ENCODE results near the gene GMDS. TPM values are rescaled to one million over a fixed set of nuclear protein-coding genes. Genes with fewer than 3 reads are reported as not detected.

The GMDS gene
- total RNA-seq, 4 donors from 2014 or later: 8.7 to 23.1 (median 18.4) TPM

DNA sequence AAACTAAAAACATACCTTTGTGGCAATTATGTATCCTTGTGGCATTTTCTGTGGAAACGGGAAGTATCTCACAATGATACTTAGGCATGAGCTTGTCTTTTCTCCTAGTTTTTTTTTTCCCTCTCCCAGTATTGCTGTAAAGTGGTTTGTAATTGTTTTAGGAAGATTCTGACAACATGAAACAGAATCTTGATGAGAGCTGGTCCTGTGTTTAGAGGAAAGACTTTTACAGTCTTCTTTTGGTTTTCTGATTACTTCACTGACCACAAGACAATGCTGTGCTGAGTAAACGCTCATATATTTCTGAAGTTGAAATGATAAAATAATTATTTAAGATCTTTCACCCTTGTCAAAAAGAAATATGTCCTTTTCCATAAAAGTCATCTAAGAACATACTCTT lies 434.5 kb downstream of the GMDS start:
- intact Hi-C loops (cut with DNase I; ENCODE audit: low total_unique reads): no loop called here
- no peak overlapping the region for H3K4me3 ChIP-seq (ENCODE audit: low read depth, poor library complexity, severe bottlenecking)
- TF ChIP-seq, protein P1, sequence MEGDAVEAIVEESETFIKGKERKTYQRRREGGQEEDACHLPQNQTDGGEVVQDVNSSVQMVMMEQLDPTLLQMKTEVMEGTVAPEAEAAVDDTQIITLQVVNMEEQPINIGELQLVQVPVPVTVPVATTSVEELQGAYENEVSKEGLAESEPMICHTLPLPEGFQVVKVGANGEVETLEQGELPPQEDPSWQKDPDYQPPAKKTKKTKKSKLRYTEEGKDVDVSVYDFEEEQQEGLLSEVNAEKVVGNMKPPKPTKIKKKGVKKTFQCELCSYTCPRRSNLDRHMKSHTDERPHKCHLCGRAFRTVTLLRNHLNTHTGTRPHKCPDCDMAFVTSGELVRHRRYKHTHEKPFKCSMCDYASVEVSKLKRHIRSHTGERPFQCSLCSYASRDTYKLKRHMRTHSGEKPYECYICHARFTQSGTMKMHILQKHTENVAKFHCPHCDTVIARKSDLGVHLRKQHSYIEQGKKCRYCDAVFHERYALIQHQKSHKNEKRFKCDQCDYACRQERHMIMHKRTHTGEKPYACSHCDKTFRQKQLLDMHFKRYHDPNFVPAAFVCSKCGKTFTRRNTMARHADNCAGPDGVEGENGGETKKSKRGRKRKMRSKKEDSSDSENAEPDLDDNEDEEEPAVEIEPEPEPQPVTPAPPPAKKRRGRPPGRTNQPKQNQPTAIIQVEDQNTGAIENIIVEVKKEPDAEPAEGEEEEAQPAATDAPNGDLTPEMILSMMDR (IDR thresholded peaks at IDR 0.05): no peak
- no peak for TF ChIP-seq POLR2A (IDR thresholded peaks at IDR 0.05)
- DNase-seq (ENCODE audit: low spot score in 2 of 2): no peak
- 88 to 91% methylated on average over 2 of the region's 2 CpGs for WGBS, 2 donors

DNA sequence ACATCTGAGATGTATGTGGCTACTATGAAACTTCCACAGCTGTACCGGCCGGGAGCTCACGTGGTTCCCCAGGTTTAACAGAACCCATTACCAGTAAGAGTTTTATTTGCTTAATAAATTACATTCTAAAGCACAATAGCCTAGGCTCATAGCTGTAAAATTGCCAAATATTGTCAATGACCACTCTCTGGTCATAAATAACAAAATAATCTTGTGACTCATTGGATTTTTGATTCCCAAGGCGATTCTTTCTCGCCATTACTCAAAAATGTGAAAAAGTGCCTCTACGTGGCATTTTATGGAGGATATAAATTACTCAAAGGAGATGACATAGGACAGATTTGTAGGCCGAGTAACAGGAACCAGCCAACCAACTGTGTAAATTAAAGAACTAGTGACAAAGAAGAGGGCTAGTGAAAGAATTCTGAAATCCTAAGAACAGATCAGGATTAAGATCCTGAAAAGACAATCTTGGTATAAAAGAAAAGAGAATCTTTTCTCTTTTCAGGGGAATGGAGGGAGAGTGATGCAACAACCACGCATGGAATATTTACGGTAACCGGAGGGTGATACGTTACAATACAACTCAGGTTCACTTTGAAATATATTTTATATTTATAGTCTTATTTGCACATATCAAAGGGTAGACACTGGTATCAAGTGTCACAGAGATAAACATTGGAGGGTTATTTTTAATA lies 436.0 kb downstream of the GMDS start:
- H3K4me3 ChIP-seq (ENCODE audit: low read depth, poor library complexity, severe bottlenecking): no peak overlapping the region
- WGBS, 2 donors: 91 to 94% methylated on average over 11 of the region's 11 CpGs
- no peak for TF ChIP-seq POLR2A (IDR thresholded peaks at IDR 0.05)
- TF ChIP-seq, protein P1 (IDR thresholded peaks at IDR 0.05): no peak
- DNase-seq (ENCODE audit: low spot score in 2 of 2): no peak
- intact Hi-C loops (cut with DNase I; ENCODE audit: low total_unique reads): no loop called here

DNA sequence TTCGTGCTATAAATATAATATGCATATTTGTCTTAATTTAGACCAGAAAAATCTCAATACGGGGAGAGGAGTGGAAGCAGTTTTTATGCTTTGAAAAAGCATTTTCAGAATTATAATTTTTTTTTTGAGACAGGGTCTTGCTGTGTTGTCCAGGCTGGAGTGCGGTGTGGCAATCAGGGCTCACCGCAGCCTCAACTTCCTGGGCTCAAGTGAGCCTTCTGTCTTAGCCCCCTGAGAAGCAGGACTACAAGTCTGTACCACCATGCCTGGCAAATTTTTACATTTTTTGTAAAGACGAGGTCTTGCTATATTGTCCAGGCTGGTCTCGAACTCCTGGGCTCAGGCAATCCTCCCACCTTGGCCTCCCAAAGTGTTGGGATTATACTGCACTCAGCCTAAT lies 438.5 kb downstream of the GMDS start:
- TF ChIP-seq, protein P1 (IDR thresholded peaks at IDR 0.05): no peak
- TF ChIP-seq POLR2A (IDR thresholded peaks at IDR 0.05): no peak
- DNase-seq (ENCODE audit: low spot score in 2 of 2): no peak
- 92 to 94% methylated on average over 6 of the region's 6 CpGs for WGBS, 2 donors
- intact Hi-C loops (cut with DNase I; ENCODE audit: low total_unique reads): no loop called here
- no peak overlapping the region for H3K4me3 ChIP-seq (ENCODE audit: low read depth, poor library complexity, severe bottlenecking)

DNA sequence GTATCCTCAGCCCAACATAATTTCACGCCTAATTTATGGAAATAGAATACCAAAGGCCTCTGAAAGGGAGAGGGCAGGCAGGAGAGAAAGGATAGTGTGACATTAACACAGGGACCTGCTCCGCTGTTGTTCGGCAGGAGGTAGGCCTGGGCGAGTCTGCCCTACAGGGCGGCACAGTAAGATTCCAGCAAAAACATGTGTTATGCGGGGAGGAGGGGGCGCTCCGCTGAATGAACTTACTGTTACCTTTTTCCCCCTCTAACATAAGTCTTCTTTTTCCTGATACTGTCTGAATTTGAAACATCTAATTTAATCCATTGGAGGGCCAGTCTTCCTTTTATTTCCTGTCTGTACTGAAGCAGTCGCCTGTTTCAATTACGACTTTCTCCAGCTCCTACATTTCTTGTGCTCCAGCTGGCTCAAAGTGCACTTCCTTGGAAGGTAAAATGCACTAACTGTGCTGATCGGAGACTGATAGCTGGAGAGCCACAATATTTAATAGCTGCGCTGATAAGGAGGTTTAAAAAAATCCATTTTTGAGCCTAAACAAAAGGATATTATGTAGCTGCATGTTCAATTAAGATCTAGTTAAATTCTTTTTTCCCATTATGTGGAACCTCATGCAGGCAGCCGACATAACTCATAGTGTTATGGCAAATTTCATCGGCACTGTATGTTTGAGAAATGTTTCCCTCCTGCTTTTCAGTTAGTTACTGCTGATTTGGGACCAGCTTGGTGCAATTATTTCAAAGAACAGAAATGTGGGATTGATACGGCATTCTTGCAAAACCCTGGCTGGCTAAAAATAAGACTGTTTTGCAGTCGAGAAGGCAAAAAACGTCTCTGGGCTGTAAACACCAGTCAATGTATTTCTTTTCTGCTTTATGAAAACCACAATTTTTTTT lies 442.7 kb downstream of the GMDS start:
- no peak overlapping the region for H3K4me3 ChIP-seq (ENCODE audit: low read depth, poor library complexity, severe bottlenecking)
- intact Hi-C loops (cut with DNase I; ENCODE audit: low total_unique reads): no loop called here
- TF ChIP-seq, protein P1 (IDR thresholded peaks at IDR 0.05): no peak
- TF ChIP-seq POLR2A (IDR thresholded peaks at IDR 0.05): no peak
- 87 to 90% methylated on average over 17 of the region's 17 CpGs for WGBS, 2 donors
- DNase-seq (ENCODE audit: low spot score in 2 of 2): no peak

DNA sequence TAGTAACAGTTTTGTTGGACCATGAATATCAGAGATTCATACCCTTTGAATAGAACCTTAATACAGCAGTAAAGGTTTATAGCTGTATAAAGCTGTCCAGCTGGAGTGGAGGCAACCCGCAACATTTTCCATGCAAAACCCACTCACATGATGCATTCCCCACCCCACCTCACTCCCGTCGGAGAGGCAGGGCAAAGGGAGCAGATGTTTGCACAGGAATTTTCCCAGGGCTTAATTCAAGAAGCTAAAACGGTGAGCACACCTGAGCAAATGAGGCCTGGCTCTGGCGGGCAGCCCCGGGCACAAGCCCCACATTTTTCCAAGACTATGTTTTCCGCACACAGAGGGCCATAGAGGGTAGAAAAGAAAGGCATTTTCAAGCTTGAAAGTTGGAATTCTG lies 444.0 kb downstream of the GMDS start:
- TF ChIP-seq, protein P1 (IDR thresholded peaks at IDR 0.05): no peak
- TF ChIP-seq POLR2A (IDR thresholded peaks at IDR 0.05): no peak
- DNase-seq (ENCODE audit: low spot score in 2 of 2): no peak
- WGBS, 2 donors: 81% methylated on average over 7 of the region's 7 CpGs
- intact Hi-C loops (cut with DNase I; ENCODE audit: low total_unique reads): no loop called here
- H3K4me3 ChIP-seq (ENCODE audit: low read depth, poor library complexity, severe bottlenecking): no peak overlapping the region
